LHCN-M2 (cell line): ENCODE data around the gene NFATC1. TPM values are rescaled to one million over a fixed set of nuclear protein-coding genes. Genes with fewer than 3 reads are reported as not detected.

Experiments used
- DNase-seq: peaks from one replicate; pipeline ENCODE4 v3.0.0-alpha.2; 2012; ENCODE audit warnings: low read depth
- total RNA-seq: library from RNA; depleted of rRNA; stranded (reverse); fragments of >200 nt; gene quantifications from 2 replicates; pipeline ENCODE4 v1.2.3, GENCODE V29; 2014

NFATC1 gene
- total RNA-seq, 1 experiment from 2014 or later: 4.5 TPM

GRCh38 chr18:79440316-79441110 is 44.8 kb downstream of the NFATC1 start:
- DNase-seq: no peak

GRCh38 chr18:79441420-79441819 is 45.7 kb downstream of the NFATC1 start:
- no peak for DNase-seq

- DNase-seq: peak; percentile 19
Observed at GRCh38 chr18:79442508-79443221, 46.9 kb downstream of the NFATC1 start.

DNA sequence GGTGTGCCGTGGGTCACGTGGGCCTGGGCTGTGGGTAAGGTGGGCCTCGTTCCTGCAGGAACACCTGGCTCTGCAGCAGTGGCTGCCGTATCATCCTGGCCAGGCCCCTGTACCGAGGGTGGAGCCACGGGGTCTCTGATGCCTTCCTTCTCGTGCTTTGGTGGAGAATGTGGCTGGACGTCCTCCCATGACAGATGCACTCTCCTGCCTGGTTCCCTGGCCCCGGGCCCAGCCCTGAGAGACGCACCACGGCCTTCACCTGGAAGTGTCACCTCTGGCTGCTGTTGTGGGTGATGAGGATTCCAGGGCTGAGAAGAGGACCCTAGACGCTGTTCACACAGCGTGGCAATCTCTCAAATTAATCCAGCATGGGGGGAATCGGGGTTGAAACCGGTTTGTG is 49.5 kb downstream of the NFATC1 start:
- no peak for DNase-seq

- peak; percentile 21 for DNase-seq
Observed at GRCh38 chr18:79445696-79446561, 50.2 kb downstream of the NFATC1 start.

- no peak for DNase-seq
Observed at GRCh38 chr18:79446931-79447330, 51.2 kb downstream of the NFATC1 start.

DNA sequence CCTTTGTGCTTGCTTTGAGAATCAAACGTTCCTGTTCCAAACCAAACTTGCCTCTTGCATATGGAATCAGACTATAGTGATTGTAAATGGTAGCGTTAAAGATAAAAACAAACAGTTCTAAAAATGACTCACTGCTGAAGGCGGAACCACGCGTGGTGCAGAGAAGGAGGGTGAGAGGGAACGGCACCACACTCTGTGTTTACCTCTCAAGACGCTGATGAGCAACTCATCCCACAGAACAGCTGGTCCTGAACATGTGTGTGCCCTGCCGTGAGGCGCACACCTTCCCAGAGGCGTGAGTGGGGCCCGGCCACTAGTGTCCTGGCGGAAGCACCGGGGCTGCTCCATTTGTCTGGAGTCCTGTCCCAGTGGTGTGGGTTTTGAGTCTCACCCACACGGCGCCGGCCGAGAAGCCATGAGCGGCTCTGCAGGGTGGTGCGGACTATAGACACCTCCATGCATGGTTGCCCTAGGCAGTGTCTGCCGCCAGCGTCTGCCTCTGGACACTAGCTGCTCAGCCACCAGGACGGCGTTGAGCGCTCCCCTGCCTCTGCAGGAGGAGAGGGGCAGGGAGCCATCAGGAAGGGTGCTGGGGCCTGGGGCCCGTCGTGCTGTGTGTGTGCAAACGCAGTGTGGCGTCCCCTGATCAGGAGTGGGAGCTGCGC is 52.1 kb downstream of the NFATC1 start:
- peak; percentile 12 for DNase-seq

GRCh38 chr18:79448621-79449020 is 52.9 kb downstream of the NFATC1 start:
- DNase-seq: no peak

- no peak for DNase-seq
Observed at GRCh38 chr18:79449551-79450288, 54.0 kb downstream of the NFATC1 start.

DNA sequence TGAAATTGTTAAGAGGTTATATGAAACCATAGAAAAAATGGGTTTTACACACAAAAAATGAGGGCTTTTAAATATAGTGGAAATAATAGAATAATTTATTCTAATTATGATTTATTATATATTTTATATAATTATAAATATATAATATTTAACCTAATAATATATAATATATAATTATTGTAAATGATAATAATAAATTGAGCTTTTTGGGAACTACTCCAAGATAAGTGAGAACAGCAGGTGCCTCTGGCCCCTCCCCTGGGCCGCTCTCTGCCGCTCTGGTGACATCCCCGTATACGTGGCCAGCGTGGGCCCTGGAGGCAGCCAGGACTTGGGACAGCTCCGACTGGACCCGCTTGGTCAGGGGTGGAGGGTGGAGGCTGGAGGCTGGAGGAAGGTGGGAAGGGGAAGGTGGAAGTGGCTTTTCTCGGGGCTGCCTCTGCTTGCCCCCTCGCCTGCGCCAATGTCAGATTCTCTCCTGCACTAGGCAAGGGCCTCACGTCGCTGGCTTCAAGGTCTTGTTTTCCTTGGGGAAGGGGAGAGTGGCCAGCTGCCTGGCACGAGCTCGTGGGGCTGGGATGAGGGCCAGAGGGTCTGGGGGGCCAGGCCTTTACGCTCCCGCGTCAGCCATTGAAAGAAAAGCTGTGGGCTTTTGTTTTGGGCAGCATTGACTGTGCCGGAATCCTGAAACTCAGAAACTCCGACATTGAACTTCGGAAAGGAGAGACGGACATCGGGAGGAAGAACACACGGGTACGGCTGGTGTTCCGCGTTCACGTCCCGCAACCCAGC is 54.8 kb downstream of the NFATC1 start:
- no peak for DNase-seq

DNA sequence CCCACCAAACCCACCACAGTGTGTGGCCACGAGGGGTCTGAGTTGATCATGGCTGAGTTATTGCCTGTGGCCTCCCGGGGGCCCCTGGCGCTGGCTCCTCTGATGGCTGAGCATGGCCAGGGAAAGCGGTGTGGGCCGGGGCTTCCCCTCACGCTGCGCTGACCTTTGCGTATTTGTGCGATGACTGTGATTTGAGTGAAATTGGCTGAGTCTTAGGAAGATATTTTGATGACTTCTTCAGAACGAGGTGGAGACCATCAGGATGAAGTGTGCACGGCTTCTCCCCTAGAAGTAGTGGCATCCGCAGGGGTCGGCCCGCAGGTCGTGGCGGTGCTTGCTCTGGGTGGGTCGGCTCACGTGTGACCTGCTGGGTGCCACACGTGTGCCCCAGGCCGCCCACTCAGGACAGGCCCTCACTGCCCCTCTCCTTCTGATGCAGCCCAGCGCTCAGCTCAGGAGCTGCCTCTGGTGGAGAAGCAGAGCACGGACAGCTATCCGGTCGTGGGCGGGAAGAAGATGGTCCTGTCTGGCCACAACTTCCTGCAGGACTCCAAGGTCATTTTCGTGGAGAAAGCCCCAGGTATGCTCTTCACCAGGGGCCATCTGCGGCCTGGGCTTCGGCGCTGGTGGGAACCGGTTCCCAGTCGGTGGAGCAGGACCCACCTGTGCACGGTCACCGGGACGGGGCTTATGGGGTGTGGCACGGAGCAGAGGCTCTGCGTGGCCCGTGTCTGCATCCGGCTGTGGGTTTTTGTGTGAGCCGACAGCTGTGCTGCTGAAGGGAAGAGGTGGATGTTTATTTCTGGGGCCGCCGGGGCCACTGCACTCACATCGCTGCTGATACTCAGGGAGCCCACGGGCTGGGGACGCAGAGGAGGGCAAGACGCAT is 55.8 kb downstream of the NFATC1 start:
- DNase-seq: no peak

DNA sequence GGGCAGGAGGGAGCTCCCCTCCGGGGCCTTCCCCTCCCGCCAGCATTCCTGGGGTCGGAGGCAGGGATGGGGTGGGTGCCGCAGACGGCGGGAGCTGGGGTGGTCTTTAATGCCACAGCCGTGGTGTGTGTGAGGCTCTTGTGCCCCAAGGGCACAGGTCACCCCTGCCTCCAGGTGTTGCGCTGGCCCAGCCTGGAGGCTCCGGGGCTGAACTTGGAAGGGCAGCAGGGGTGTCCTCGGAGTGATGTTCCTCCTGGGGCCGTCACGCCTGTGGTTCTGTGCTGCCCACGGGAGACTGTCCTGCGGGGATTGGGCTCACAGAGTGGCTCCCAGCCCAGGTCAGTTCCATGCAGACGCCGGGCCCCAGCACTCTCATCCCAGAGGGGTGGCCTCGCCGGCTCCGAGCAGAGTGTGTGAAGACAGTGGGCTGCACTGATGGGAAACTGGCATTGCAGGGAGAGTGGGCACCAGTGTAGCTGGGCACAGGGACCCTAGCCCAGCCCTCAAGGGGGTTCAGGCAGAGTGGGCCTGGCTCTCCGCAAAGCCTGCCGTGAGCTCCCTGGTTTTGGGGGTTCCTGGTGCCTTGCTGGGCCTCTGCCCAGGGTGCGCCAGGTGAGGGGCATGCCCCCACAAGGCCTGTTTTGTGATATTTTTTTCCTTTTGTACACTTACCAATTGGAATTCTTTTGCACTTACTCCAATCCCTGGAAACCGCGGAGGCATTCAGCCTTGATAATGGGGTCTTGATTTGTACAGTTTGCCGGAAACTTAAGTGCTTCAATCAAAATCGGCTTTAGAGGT is 56.7 kb downstream of the NFATC1 start:
- DNase-seq: no peak

- no peak for DNase-seq
Observed at GRCh38 chr18:79452991-79453645, 57.4 kb downstream of the NFATC1 start.

GRCh38 chr18:79453816-79454735 is 58.3 kb downstream of the NFATC1 start:
- DNase-seq: no peak

- no peak for DNase-seq
Observed at GRCh38 chr18:79455261-79455660, 59.5 kb downstream of the NFATC1 start.
